ENCODE data around the gene SQSTM1.
"Not testable (repeated sequence)": the region's sequence is repeated elsewhere in the genome, so short reads cannot be mapped to it uniquely, and the experiment has no call there.

The SQSTM1 gene
- 270 to 508 reads per million in 2 donors for total RNA-seq

DNA sequence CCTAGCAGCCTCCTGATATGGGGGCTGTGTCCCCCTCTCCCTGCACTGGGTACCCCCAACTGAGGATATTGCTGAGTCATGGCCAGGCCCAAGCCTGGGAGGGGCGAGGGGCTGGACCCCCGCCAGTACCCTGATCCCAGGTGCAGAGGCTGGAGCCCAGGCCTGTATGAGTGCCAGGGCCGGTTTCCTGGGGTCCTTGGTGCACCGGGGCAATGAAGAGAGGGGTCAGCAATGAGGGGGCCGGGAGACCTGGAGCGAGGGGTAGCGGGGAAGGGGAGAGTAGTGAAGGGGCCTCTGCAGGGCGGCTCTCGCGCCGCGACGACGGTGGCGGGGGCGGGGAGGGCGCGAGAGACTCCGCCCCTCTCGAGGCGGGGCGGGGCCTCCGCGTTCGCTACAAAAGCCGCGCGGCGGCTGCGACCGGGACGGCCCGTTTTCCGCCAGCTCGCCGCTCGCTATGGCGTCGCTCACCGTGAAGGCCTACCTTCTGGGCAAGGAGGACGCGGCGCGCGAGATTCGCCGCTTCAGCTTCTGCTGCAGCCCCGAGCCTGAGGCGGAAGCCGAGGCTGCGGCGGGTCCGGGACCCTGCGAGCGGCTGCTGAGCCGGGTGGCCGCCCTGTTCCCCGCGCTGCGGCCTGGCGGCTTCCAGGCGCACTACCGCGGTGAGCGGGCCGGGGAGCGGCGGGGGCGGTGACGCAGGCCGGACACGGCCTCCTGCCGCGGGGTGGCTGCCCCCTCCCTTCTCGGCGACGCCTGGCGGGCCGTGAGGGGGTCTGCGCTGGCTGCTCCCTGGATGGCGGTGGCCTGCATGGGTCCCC is at the start of gene SQSTM1:
TSS of gene SQSTM1 (plus strand) at position 423 of the 815 bp plus-strand sequence. CDS start at position 455, 32 bp downstream.
- peak; percentile 65 to 85 (median 76) for DNase-seq

DNA sequence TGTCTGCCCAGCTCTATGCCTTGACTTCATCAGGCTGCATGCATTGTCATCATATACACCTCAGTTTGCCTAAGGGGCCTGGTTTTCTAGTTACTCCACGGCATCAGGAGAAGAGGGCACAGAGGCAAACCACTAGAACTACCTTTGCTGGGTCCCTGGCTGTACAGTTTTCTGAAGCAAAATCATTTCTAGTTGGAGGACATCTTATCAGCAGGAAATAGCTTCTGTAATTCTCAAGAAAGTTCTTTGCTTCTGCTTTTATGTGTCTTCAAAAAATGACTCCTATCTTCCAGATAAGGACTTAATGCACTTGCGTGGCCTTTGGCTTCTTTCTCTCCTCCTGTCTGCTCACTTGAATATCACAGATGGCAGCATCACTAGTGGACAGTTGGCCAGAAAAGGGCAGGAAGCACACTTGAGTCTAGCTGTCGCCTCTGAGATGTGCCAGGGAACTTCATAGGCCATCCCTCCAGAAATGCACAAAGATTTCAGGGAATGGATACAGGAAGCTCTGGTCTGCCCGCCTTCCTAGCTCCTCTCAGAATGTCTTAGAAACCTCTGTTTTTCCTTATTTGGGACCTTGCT is 49.3 kb upstream of the SQSTM1 start:
- DNase-seq = no peak

DNA sequence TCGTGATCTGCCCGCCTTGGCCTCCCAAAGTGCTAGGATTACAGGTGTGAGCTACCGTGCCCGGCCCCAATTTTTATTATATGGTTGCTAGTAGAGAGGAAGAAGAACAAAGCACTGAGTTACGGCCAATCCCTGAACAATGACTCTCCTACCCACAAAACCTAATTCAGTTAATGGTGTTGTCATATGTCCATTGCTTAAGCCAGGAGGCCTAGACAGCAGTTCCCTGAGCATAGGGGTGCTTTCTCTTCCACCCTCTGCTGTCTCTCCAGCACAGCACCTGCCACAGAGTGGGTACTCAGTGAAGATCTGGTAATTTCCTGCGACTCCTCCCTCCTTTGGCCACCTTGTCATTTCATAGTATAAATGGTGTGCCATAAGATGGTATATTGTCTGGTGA is 48.4 kb upstream of the SQSTM1 start:
- DNase-seq = no peak

DNA sequence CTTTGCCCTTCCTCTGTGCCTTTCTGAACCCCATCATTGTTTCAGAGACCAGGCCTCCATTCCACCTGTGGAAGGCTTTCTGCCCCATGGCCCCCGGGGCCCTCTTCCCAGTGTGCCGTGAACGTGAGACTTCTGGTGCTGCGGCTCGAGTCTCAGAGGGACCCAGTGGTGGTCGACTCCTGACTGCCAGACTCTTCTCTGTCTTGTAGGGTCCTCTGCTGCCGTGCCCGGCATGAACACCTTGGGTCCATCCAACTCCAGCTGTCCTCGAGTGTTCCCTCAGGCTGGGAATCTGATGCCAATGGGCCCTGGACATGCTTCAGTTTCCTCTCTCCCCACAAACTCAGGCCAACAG is 47.0 kb upstream of the SQSTM1 start:
- no peak for DNase-seq

DNA sequence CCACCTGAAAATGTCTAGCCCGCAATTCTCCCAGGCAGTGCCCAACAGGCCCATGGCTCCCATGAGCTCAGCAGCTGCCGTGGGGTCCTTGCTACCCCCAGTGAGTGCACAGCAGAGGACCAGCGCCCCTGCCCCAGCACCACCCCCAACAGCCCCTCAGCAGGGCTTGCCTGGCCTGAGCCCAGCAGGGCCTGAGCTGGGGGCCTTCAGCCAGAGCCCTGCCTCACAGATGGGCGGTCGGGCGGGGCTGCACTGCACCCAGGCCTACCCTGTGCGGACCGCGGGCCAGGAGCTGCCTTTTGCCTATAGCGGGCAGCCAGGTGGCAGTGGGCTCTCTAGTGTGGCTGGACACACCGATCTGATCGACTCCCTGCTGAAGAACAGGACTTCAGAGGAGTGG is 46.3 kb upstream of the SQSTM1 start:
- no peak for DNase-seq

DNA sequence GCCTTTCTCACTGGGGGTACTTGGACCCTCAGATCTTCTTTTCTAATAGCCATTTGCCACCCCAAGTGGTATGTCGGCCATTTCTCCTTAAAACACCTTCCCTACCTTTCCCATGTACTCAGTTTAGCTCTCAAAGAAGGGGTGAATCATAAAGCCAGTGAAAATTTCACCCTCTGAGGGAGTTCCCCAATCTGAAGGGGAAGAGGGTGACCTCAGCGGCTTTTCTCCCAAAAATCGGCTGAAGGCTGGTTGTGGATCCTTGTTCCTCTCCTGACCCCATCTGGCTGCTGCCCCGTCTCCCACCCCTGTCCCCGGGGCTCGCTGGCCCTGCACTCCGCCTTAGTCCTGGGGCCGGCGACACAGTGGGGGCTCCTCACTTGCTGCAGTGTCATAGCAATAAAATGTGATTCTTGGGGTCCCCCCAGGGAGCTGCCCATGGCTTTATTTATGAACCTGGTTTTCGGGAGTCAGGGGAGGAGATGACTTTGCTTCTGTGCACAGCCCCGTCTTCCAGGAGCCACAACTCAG is 44.2 kb upstream of the SQSTM1 start:
- no peak for DNase-seq

DNA sequence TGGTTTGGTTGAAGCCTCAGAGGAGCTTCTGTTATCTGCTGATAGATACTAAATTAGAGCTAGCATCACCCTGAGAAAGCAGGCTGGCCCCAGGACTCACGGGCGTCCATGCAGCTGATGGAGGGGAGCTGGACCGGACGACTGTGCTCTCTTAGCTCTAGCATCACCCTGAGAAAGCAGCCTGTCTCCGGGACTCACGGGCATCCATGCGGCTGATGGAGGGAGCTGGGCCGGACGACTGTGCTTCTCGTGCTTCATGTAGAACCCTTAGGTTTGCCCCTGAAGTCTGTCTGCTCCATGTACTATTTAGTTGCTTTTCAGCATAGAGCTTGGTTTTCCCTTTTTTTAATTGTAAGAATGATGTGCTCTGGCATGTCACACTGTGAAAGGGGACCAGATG is 43.2 kb upstream of the SQSTM1 start:
- no peak for DNase-seq

DNA sequence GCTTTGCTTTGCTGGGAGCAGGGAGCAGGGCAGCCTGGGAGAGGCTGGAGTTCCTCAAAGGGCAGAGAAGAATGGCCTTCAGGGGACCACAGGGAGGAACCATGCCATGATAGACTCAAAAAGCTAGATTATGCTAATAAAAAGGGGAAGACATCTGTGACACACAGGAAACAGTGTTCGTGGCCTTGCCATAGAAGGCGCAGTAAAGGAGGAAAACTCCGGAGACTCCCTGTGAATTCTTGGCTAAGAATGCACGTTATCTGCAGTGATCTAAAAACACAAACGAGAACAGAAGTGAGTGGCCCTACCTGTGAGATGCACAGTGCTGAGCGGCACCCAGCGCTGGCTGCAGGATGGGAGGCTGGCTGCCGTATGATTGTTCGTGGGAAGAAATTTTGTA is 42.8 kb upstream of the SQSTM1 start:
- no peak for DNase-seq

DNA sequence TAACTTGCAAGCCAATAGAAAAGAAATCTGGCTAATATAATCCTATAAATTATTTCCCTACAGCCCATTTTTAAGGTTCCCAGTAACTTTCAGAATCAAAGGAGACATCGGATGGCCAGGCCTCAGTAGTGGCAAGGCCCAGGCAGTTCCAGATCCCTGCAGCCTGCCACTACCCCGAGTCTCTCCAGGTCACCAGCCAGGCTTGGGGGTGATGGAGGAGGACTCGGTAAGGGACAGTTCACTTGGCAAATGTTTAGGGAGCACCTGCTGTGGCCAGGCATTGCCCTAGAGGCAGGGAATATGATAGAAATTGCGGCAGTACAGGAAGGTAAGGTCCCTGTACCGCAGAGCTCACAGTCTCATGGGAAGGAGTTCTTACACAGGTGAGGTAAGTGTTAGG is 42.1 kb upstream of the SQSTM1 start:
- no peak for DNase-seq

DNA sequence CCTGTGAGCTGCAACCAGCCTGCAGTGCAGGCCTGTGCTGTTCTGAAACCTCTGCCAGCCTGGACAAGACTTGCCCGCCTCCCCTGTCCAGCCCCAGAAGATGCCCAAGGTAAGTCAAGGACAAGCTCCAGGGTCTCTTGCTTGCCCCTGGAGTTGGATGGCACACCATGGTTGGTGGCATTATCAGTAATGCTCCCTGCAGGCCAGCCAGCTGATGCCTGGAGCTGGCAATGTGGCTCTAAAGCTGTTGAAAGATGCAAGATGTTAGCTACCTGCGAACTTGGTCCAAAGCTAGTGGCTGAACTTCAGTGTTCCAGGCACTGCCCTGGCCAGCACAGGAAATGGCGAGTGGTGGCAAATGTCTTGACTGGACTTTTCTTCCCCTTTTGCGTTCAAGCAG is 40.9 kb upstream of the SQSTM1 start:
- no peak for DNase-seq

DNA sequence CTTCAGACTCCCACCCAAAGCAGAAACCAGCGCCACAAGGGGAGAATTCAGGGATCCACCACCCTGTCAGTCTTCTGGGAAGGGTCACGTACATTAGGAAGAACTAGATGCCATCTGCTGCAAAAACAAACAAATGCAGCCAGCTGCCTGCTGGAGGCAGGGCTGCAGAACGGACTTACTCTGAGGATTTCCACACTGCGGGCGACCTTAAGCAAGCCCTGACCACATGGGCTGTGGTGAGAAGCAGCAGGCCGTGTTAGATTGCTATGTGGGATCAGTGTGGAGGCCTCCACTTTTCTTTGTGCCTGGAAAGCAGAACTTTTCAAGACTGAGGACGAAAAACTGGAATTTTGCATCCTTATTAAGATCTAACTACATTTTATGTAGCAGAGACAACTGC is 40.3 kb upstream of the SQSTM1 start:
- no peak for DNase-seq

DNA sequence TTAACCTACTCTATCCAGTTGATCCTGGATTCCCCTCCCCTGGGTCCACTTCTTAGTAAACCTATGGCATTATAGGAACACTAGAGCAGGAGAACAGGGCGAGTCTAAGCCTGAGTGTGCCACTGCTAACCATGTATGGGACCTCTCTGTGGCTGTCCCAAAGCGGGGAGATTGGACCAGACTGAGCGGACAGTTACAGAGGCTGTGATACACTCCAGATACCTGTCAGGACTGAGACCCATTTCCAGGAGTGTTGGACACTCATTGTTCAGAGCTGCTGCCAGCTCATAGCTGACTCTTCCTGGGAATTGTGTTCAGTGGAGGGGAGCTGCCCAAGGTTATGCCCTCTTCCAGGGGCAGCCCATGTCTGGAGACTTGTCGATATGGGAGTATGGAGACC is 38.9 kb upstream of the SQSTM1 start:
- no peak for DNase-seq

DNA sequence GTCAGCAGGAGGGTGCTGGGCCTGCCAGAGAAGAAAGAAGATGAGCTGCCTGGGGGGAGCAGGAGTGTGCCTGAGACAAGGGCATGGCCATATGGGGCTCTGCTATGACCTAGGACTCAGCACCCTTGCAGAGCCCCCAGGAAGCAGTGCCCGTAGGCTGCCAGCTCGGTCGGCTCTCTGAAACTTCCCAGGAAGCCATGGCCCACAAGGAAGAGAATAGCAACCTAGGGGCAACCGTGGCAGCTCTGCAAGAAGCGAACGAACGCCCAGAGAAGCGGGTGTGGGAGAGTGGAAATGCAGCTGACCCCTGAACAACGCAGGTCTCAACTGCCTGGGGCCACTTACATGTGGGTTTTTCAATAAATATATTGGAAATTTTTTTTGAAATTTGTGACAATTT is 37.6 kb upstream of the SQSTM1 start:
- DNase-seq = no peak

DNA sequence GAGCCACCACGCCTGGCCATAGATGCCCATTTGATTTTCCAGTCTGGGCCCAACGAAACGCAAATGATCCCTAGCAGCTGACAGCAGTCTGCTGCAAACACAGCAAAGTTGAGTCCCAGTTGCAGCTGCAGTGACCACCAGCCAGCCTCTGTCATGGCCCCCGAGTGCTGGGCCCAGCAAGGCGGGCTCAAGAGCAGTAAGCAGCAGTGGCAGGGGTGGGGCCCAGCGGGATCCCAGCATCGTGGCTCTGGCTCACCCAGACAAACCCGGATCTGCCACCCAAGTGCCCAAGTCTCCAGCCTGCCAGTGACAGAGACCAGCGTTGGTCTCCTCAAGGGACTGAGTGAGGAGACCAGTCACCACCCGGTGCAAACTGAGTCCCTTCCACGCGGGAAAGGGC is 33.8 kb upstream of the SQSTM1 start:
- DNase-seq = no peak

DNA sequence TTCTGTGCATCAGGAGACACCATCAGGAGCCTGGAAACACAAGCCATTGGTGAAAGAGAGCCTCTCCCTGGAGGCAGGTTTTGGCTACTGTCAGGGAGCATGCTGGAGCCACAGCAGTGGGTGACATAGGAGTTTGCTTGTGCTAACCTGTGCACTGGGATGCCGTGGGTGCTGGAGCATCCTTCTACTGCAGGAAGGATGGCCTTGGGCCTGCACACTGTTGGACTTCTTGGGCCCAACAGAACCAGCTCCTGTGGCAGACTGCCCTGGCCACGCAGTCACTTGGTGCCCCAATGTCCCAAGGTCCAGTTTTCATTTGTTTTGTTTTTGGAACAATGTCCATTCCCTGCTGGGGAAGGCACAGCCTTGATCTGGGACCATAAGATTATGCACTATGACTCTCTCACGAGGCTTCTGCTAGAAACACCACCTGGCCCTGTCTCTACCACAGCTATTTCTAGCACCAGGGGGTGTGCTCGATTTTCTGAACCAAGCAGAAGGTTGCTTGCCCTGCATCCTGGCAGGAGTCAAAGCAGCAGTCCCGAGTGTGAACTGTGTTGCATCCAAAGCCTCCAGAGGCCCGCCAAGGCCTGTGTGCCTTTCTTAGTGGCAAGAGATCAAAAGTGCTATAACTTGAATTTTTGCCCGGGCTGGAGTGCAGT is 32.4 kb upstream of the SQSTM1 start:
- DNase-seq = no peak

DNA sequence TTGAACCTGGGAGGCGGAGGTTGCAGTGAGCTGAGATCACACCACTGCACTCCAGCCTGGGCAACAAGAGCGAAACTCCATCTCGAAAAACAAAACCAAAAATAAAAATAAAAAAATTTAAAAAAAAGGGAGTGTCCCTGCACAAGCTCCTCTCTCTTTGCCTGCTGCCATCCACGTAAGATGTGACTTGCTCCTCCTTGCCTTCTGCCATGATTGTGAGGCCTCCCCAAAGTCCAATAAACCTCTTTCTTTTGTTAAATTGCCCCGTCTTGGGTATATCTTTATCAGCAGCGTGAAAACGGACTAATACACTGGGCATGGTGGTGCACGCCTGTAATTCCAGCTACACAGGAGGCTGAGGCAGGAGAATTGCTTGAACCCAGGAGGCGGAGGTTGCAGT is 31.4 kb upstream of the SQSTM1 start:
- DNase-seq = not testable (repeated sequence)

DNA sequence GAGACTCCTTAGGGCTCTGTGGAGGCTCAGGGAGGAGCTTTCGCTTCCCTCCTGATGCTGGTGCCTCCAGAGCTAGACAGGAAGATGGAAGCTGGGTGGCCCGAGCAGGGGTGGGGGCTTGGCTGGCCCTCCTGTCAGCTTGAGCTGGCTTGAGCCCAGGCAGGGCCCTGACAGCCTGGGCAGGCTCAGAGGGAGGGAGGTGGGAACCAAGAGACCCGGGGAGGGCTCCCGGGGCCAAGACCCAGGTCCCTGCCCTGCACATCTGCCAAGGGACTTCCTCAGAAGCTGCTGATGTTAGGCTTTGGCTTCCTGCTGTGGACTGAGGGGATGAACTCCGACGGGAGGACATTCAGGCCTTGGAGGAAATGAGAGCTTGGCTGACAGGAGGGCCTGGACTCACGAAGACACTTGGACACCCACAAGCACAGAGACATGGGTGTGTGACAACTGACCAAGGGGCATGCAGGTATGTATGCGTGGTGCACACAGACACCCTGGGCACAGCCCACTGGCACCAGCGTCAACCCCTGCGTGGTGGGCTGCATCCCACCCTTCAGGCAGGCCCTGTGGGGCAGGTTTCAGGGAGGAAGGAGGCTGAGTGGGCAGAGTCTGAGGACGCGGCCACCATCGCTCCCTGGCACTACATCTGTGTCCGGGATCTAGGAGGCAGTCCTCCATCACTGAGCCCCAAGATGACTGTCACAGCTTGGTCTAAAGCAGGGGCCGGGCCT is 28.7 kb upstream of the SQSTM1 start:
- no peak for DNase-seq

DNA sequence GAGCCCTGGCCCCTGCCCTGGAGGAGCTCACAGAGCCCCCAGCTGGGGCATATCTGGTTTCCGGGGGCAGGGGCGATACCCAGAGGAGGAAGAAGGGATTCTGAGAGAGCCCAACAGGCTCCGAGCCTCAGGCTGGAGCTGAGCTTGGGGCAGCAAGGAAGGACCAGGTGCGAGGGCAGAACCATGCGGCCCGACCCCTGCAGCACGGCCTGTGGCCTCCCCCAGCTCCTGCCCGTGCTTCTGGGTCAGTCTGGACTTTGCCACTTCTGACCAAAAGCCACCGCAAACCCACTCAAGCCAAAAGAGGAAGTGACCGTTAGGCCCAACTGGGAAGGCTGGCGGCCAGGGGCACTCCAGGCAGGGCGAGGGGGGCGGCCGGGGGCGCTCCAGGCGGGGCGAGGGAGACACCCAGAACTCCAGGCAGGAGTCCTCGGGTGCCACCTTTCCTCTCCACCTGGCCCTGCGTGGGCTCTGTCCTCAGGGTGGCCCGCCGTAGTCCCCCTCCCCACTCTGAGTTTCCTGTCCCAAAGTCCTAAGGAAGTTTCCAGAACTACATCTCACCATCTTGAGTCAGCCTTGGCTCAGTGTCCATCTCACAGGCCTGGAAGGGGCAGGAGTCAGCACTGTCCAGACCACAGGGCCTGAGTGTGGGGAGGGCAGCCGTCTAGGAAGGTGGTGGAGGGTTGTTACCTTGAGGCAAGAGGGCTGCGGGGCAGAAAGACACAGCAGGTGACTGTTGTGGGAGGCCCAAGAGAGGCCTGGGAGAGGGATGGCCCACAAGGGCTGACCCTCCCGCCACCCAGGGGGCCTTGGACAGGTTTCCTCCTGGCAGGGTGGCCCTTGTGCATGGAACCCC is 27.9 kb upstream of the SQSTM1 start:
- DNase-seq = no peak

DNA sequence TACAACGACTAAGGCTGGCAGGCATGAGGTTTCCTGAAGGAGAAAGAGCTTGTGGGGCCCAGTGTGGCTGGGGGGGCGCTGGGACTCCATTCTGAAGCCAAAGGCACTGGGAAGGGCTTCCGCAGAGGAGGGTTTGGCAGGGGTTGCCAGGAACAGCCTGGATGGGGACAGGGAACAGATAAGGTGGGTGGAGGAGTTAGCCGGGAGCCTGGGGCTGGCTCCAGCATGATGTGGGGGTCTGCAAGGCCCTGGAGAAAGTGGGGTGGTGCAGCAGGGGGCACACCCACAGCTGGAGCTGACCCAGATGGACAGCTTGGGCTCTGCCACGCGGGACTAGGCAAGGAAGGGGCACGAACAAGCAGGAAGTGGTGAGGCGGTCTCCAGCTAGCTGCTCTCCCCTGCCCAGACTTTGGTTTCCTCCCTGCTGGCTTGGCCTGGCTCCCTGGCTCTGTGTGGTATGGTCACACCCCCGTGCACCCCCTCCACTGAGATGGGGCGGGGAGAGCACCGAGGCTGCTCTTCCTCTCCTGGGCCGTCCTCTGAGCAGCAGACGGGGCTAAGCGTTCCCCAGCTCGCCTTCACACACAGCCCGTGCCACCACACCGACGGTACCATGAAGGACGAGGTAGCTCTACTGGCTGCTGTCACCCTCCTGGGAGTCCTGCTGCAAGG is 27.1 kb upstream of the SQSTM1 start, which contains the start of gene LTC4S:
TSS of gene LTC4S (plus strand) at position 519 of the 672 bp plus-strand sequence. CDS start at position 614, 95 bp downstream.
- peak in 2 of 5 experiments; percentile 75 to 76 for DNase-seq

DNA sequence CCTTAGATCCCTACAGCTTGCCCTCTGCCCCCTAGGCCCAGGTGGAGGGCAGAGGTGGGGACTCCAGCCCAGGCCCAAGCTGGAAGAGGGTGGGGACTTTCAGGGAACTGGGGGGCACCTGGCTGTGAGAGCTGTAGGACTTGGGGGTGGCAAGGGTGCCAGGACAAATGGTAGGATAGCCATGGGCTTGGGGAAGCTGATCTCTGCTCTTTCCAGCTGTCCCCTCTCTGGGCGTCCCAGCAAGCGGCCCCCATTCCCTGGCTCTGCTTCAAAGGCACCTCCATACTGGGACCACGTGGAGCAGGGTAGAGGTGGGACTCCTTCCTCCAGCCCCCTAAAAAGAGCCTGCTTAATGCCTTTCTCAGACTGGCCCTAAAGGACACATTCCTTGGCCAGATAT is 26.5 kb upstream of the SQSTM1 start:
- no peak for DNase-seq

DNA sequence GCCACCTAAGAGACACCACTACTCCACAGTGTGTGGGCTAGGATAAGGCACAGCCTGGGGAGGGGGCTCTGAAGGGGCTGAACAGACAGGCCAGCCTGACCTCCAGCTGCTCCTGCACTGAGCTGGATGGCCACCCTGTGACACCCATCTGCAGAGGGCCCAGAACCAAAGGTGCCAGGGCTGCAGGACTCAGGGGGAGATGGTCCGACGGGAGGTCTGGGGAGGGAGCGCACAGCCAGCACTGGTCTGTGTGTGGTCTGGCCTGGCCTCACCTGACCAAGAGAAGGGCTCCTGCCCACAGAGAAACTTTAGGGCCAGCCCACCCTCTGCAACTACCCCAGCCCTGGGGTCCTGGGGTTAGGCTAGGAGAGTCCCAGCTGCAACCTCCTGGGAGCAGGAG is 26.1 kb upstream of the SQSTM1 start:
- no peak for DNase-seq
